ENCODE measurements around the gene POTEI.
"Not testable (repeated sequence)": the region's sequence is repeated elsewhere in the genome, so short reads cannot be mapped to it uniquely, and the experiment has no call there.

DNA sequence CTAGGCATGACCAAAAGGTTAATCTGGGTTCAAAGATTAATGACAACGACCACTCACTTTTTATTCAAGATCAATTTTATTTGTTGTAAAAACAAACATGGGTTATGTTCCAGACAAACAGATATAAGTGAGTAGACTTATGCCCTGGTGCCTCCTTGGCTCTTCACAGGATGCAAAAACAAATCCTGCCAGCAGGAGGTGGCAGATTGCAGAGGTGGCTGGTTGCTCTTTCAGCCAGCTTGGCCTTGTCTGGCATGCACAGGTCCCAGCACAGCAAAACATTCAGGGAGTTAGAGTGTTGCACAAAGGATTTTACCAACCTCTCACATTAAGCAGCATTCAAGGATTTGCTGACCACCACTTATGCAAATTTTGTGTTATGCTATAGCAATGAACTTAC, 92.4 kb downstream of the POTEI start:
- not testable (repeated sequence) for TF ChIP-seq EZH2 (IDR thresholded peaks at IDR 0.05; ENCODE audit: borderline replicate concordance, insufficient read depth, low read depth, low read length, poor library complexity, severe bottlenecking); CTCF (IDR thresholded peaks at IDR 0.05)
